Stimulated activated CD4-positive, alpha-beta T cell treated with anti-CD3 and anti-CD28 coated beads, Interleukin-12 subunit alpha, Interleukin-12 subunit beta, amount 100 ng/mL, for 48 hours (primary cell): ENCODE measurements around the gene OR11A1.

Source experiments
- DNase-seq, 3 donors: peaks; one replicate each; pipeline ENCODE4 v3.0.0-alpha.2; 2020; ENCODE audit warnings: low read depth in 2 of 3, low spot score in 1 of 3

OR11A1 gene

GRCh38 chr6:29399525-29399924 is 57.3 kb downstream of the OR11A1 start:
- no peak for DNase-seq

DNA sequence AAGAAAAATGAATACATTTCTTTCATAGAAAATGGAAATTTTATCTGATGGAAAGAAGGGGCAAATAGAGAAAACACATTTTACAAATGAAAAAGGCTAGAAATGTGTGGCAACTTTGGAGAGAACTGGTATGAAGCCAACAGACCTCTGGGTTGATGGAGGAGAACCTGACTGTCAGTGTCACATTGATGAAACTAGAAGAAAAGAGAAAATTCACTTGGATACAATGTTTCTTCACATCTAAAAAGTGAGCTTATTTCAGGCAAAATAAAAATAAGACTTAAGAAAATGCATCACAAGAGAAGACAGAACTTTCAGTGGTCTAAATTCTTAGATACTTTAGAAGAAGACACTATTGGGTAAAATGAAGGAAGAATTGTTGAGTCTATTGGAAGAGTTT is 61.5 kb downstream of the OR11A1 start, which contains the start of gene OR12D2:
TSS of gene OR12D2 (plus strand) at position 301 of the 400 bp plus-strand sequence. CDS start 1,069 bp downstream, outside the sequence.
- DNase-seq: no peak

DNA sequence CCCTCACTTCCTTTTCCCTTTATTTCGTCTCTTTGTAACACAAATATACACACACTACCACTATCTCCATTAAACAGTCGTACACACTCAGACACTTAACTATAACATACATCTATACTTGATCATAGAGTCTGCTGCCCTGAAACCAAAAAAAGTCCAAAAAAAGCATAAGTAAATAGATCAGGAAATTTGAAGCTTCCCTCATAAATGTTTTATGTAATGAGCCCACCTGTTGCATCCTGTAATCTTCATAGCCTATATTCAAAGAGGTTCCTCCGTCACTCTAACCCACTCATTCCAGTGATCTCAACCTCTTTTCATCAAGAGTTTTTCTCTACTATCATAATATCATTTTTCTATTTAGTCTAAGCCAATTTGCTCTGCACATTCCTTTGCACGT is 68.3 kb downstream of the OR11A1 start:
- no peak for DNase-seq

- no peak for DNase-seq
Measured at GRCh38 chr6:29376003-29376402, 80.9 kb downstream of the OR11A1 start.
